H7 (cell line): ENCODE measurements around the gene YPEL2. TPM values are rescaled to one million over a fixed set of nuclear protein-coding genes. Genes with fewer than 3 reads are reported as not detected.

ENCODE experiments used
- DNase-seq: peaks from one replicate; pipeline ENCODE4 v3.0.0; 2012
- H3K27me3 ChIP-seq: 2 replicates; pipeline ENCODE4 v1.6.0; 2011; ENCODE audit warnings: mild to moderate bottlenecking, low read length; ENCODE audit not compliant: control insufficient read depth, insufficient read depth
- H3K36me3 ChIP-seq: replicated peaks from 2 replicates; pipeline ENCODE4 v1.5.1; 2011; ENCODE audit warnings: low read length; ENCODE audit not compliant: control insufficient read depth, insufficient read depth
- H3K4me3 ChIP-seq: 2 replicates; pipeline ENCODE4 v1.5.1; 2011; ENCODE audit warnings: low read depth, mild to moderate bottlenecking, control low read depth, low read length, moderate library complexity; ENCODE audit not compliant: insufficient read depth
- total RNA-seq: library from RNA; depleted of rRNA; stranded (reverse); fragments of >200 nt; shearing (Covaris generic); gene quantifications from 2 replicates; pipeline ENCODE4 v1.2.3, GENCODE V29; 2014

The YPEL2 gene
- total RNA-seq, 1 experiment from 2014 or later, result 2.4 TPM

DNA sequence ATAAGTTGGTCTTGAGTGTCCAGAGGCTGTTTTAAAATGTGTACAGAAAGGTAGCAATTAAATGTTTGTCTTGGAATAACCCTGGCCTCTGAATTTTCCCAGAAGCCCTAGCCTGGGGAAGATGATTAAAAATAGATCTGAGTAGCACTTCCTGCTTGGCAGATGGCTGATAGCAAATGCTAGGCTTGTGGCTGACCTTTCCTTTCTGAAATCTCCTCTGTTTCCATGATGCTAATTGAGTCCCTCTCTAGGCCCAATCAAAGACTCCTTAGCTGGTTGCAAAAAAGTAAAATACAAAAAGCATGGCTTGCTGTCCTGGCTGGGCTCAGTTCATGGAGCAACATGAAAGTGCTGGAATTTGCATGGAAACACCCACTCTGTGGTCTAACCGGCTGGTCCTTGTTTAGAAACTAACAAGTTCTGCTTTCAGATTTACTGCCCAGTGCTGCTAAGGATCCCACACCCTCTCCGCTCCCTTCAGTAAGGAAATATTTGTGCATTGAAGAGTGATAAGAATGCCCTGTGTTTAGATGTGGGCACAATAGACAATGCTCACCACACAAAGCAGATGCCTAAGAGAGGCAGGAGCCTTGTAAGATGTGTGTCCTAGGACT is 40.8 kb downstream of the YPEL2 start:
- DNase-seq, result no peak
- Histone ChIP-seq H3K4me3 (no peak overlapping the region), H3K27me3 (no peaks in the 10 kb centered on the region; the same call in 1 of the 2 replicates), H3K36me3 (no peaks in the 10 kb centered on the region)

DNA sequence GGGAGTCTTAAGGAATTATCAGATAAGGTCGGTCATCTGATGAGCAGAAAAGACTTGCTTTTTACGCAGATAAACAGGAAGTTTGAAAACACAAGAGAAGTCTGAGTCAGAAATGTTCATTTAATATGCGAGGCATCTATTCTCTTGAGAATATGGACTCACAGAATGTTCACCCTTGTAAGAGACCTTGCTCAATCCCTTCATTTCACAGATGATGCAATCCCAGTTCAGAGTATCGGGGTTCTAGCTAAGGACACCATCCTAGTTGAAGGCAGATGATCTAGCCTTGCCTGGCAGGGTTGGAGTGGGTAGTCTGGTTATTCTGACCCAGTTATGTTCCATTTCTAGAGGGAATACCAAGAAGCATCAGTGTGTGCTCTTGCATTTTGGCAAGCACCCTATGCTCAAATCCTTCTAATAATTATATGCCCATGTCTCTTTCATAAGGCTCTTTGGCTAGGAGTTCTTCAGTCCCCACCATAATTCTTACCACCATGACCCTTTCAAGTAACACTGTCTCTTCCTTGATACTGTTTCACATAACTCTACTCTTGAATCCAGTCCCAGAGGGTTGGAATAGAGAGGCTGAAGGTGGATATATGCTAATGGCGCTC is 42.5 kb downstream of the YPEL2 start:
- no peak for DNase-seq
- H3K4me3 ChIP-seq, result no peak overlapping the region
- H3K36me3 ChIP-seq, result no peaks in the 10 kb centered on the region
- H3K27me3 ChIP-seq, result no peaks in the 10 kb centered on the region

DNA sequence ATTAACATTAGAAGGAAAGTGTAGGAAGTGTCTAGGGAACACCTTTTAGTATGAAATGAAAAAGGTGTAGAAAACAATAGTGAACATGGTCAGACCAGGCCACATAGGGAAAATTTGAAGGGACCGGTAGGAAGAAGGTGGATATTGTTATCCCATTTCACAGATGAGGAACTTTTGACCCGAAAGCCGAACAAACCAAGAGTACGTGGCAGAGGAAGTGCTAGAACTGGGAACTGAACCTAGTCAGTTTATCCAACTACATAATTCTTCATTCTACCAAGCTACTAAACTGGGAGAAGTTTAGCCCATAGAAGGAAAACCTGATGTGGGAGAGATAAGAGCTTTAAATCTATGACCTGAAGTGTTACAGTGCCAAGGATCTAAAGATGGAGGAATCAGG is 43.2 kb downstream of the YPEL2 start:
- H3K4me3 ChIP-seq, result no peak overlapping the region
- H3K36me3 ChIP-seq, result no peaks in the 10 kb centered on the region
- no peak for DNase-seq
- H3K27me3 ChIP-seq, result no peaks in the 10 kb centered on the region

DNA sequence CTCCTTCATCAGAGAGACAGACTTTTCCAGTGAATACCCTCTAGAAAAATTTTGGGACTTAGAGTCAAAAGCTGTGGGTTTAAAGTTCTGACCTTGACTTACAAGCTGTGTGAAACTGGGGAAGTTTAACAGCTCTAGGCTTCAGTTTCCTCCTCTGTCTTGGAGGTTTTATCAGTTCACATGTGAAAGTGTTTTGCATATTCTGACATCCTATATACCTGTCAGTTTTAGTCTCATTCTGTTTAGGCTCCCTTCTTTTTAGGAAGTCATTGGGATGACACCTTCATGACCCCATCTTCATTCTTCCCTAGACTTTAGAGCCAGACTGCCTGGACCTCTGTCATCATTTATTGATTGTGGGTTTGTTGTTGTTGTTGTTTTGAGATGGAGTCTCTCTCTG is 44.4 kb downstream of the YPEL2 start:
- no peak for DNase-seq
- Histone ChIP-seq H3K27me3 (no peaks in the 10 kb centered on the region), H3K4me3 (no peak overlapping the region), H3K36me3 (no peaks in the 10 kb centered on the region)

DNA sequence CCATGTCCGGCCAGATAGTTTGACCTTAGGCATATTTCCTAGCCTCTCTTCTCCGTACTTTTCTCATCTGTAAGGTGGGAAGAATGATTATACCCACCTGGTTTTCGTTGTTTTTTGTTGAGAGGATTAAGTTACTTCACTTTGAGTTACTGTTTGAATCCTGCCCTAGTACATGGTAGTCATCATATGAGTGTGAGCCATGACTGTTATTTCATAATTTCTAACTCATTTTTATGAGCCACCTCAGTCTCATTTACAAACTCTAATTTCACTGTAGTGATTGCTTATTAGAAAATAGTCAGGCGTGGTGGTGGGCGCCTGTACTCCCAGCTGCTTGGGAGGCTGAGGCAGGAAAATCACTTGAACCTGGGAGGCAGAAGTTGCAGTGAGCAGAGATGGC is 45.1 kb downstream of the YPEL2 start:
- no peaks in the 10 kb centered on the region for H3K27me3 ChIP-seq
- H3K36me3 ChIP-seq, result no peaks in the 10 kb centered on the region
- H3K4me3 ChIP-seq, result no peak overlapping the region
- no peak for DNase-seq

DNA sequence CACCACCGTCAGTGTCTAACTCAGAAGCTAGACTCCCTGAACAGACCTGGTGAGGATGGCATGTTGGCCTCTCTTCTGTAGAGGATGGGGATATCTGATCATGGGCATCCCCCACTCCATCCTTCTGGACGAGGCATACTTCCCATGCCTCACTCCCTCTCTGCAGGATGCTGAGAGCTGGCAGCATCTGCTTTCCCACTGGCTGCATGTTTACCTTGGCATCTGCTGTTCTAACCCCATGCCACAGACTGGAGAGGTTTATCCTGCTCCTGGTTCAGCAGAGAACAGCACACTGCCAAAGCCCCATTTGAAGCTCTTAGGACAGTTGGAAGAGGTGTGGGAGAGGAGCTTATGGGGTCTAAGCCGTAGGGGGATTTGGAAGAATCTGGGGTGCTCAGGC is 46.0 kb downstream of the YPEL2 start:
- no peak overlapping the region for H3K4me3 ChIP-seq
- no peak for DNase-seq
- H3K27me3 ChIP-seq, result no peaks in the 10 kb centered on the region
- no peaks in the 10 kb centered on the region for H3K36me3 ChIP-seq

DNA sequence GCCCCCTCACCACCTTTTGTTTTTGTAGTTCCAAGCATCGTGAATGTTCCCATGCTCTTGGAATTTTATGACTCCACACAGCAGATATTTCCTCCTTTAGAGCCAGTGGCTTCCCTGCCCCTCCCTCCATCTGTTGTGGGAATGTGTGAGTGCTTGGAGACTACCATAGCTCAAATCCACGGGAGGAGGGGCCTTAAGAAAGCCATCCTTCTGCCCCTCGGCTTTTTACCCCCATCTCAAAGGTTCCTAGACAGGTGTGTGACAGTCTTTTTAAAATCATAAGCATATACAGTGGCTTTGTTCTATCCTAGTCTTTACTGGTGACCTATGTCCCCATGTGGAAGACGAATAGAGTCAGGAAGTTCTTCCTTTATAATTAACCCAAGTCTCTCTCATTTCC is 47.2 kb downstream of the YPEL2 start:
- no peaks in the 10 kb centered on the region for H3K36me3 ChIP-seq
- H3K4me3 ChIP-seq, result no peak overlapping the region
- no peaks in the 10 kb centered on the region for H3K27me3 ChIP-seq
- no peak for DNase-seq

DNA sequence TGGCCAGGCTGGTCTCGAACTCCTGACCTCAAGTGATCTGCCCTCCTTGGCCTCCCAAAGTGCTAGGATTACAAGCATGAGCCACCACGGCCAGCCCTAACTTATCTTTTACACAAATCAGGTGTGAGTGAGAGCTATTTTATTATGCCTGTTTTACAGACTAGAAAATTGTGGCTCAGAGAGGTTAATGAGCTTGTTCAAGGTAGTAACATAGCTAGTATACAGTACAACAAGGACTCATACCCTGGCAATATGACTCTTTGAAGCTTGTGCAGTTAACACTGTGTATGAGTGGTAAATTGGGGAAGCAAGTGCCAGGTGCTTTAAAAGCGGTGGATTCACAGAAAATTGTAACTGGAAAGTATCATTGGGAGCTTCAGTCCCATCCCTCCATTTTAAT is 49.0 kb downstream of the YPEL2 start:
- H3K4me3 ChIP-seq, result no peak overlapping the region
- no peaks in the 10 kb centered on the region for H3K27me3 ChIP-seq
- DNase-seq, result no peak
- no peaks in the 10 kb centered on the region for H3K36me3 ChIP-seq

DNA sequence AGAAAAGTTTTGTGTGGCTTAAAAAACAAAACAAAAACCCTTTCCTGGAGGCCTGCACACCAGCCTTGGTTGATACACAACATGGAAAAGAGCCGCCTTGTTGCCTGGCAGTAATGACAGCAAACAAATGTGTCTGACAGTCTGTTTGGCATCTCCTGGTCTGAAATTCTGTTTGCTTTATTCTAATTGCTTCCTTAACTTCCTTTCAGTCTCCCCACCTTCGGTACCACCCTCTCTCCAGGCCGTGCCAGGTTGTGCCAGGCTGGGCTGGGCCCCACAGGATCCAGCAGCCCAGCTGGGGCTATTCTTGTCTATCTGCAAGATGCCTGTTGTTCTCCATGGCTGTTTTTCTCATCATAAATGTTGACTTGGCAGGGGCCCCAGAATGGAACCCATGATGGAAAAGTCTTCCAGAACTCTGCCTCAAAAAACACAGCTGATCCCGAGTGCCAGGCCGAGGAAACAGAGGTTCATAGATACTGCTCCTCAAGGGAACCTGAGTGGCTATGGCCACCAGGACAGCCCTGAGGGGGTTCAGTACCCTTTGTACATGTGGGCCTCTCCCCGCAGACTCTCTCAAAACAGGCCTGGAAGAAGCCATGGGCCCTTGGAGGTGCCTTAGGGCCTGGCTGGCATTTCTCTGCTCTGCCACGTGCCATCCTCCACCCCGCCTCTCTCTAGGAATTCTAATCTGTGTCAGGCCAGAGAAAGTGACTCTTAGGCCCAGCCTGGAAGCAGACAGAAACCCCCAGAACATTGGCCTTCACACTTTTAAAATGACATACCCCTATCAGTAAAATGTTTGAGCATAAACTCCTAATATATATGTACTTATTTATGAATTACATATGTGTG is 50.5 kb downstream of the YPEL2 start:
- no peak for DNase-seq
- Histone ChIP-seq H3K4me3 (no peak overlapping the region), H3K36me3 (no peaks in the 10 kb centered on the region), H3K27me3 (no peaks in the 10 kb centered on the region)

DNA sequence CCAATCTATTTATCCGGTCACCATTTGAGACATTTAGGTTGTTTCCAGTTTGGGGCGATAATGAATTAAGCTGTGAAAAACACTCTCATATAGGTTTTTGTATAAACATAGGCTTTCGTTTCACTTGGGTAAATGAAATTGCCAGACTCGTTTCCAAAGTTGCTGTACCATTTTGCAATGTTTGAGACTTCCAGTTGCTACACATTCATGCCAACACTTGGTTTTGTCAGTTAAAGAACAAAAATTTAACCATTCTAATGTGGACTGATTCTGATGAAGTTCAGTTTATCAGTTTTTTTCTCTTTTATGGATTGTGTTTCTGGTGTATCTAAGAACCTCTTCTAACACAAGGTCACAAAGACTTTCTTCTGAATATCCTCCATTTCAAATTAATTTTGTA is 52.4 kb downstream of the YPEL2 start:
- H3K4me3 ChIP-seq, result no peak overlapping the region
- DNase-seq, result no peak
- H3K36me3 ChIP-seq, result no peaks in the 10 kb centered on the region
- H3K27me3 ChIP-seq, result no peaks in the 10 kb centered on the region

DNA sequence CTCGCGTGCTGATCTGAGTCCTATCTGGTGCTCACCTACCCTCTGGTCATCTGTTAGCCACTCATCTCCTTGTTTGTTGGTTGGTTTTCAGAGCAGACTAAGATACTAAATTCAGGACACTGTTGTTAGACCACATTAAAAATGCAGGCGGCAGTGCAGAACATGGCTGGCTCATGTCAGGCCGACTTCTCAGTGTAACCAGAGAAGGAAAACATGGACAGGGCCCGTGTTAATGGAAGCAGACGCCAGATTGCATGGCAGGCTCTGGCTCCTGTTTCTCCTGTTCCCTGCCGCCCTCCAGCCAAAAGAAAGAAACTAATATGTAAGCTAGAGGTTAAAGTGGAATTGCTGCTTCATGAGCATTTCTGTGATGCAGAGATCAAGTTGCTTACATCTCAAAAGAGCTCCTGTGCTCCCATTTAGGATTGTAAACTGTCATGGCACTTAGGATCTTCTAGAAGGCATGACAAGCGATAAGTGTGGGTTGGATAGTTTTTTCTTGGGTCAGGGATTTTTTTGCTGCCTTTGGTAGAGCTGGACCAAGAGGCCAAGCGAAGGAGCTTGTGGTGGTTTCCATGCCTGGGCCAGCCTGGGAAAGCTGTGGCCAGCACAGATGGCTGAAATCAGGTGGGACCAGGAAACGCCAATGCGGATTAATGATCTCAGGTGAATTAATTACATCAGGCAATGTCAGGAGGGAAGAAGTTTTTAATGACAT is 56.1 kb downstream of the YPEL2 start:
- no peaks in the 10 kb centered on the region for H3K36me3 ChIP-seq
- no peak overlapping the region for H3K4me3 ChIP-seq
- H3K27me3 ChIP-seq, result no peaks in the 10 kb centered on the region
- DNase-seq, result no peak

DNA sequence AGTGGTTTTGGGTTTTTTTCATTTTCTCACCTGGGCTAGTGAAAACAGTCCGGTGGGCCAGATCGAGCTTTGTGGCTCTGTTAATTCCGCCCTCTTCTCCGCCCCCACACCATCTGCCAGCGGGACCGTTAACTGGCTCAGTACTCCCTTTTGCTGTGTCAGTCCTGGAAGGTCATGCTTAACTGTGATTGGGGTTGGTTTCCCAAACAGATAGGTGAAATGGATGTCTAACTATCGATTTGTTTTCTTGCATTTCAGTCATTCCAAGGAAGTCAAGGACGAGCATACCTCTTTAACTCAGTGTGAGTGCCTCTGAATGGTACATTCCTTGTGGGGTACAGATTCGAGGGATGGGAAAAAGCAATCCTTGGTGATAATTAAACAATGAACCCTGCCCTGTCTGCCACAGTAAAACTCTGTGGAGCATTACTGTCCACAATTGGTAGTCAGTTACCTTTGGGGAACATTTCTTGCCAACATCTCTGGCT is 56.7 kb downstream of the YPEL2 start:
- no peak for DNase-seq
- H3K36me3 ChIP-seq, result no peaks in the 10 kb centered on the region

DNA sequence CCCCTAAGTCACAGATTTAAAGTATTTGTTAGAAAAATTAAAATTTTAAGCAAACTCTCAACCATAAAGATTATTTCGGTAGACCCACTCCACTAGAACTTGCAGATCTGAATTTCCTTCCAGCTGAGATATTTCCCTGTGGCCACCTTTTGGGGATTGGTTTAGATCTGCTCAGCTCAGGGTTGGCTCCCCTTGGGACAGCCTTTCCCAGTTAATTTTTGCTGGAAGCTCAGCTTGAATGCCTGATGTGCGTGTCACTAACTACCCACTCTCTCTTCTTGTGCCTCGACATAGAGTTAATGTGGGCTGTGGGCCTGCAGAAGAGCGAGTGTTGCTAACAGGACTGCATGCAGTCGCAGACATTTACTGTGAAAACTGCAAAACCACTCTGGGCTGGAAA is 57.6 kb downstream of the YPEL2 start:
- no peak overlapping the region for H3K4me3 ChIP-seq
- no peaks in the 10 kb centered on the region for H3K27me3 ChIP-seq
- H3K36me3 ChIP-seq, result no peaks in the 10 kb centered on the region
- no peak for DNase-seq

More for the DNA sequence above, 56.7 kb downstream of the YPEL2 start:
- H3K27me3 ChIP-seq, result no peaks in the 10 kb centered on the region
- H3K4me3 ChIP-seq, result no peak overlapping the region

DNA sequence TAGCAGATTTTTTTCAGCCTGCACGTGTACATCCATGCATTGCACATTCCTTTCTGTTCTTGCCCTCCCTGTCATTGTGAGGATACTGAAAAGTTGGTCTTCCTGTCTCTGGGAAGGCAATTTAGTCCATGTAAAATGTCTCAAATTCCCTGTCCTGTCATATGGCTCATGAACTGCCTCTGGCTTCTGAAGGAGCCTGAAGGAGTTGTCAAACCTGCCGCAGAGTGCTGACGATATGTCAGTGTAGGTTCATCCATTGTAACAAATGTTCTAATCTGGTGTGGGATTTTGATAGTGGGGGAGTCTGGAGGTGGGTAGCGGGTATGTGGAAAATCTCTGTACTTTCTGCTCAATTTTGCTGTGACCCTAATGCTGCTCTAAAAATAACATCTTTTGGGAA is 59.6 kb downstream of the YPEL2 start:
- Histone ChIP-seq H3K4me3 (no peak overlapping the region), H3K36me3 (no peaks in the 10 kb centered on the region), H3K27me3 (no peaks in the 10 kb centered on the region)
- DNase-seq, result no peak
